SK-N-DZ (cell line): ENCODE data around the gene MMP25.
"Not testable (repeated sequence)": the region's sequence is repeated elsewhere in the genome, so short reads cannot be mapped to it uniquely, and the experiment has no call there.

Source experiments
- DNase-seq: peaks from one replicate; pipeline ENCODE4 v3.0.0-alpha.2; 2015; ENCODE audit warnings: low spot score

MMP25 gene

GRCh38 chr16:3054965-3055733 lies 8.8 kb downstream of the MMP25 start:
- no peak for DNase-seq

GRCh38 chr16:3055734-3056115 lies 9.4 kb downstream of the MMP25 start:
- DNase-seq: not testable (repeated sequence)

- no peak for DNase-seq
Measured at GRCh38 chr16:3056336-3057180, 10.2 kb downstream of the MMP25 start.

GRCh38 chr16:3057181-3058138 lies 11.1 kb downstream of the MMP25 start:
- no peak for DNase-seq

GRCh38 chr16:3058139-3059030 lies 12.0 kb downstream of the MMP25 start:
- DNase-seq: peak; percentile 54

- DNase-seq: peak; percentile 85
Measured at GRCh38 chr16:3059041-3059722, 12.8 kb downstream of the MMP25 start.

- DNase-seq: no peak
Measured at GRCh38 chr16:3059723-3060242, 13.4 kb downstream of the MMP25 start.

- no peak for DNase-seq
Measured at GRCh38 chr16:3060339-3061127, 14.2 kb downstream of the MMP25 start.

- no peak for DNase-seq
Measured at GRCh38 chr16:3062553-3062952, 16.2 kb downstream of the MMP25 start.

- DNase-seq: no peak
Measured at GRCh38 chr16:3063625-3064386, 17.4 kb downstream of the MMP25 start.

GRCh38 chr16:3065069-3065741 lies 18.8 kb downstream of the MMP25 start, which contains the start of gene IL32:
Gene IL32, plus strand, starts transcription at chr16:3065640. Its CDS starts 172 bp downstream, at chr16:3065812.
- no peak for DNase-seq

GRCh38 chr16:3065742-3066439 lies 19.5 kb downstream of the MMP25 start:
- no peak for DNase-seq

GRCh38 chr16:3066440-3066748 lies 20.0 kb downstream of the MMP25 start:
- no peak for DNase-seq

- DNase-seq: no peak
Measured at GRCh38 chr16:3068487-3068886, 22.1 kb downstream of the MMP25 start.

GRCh38 chr16:3069146-3069545 lies 22.8 kb downstream of the MMP25 start:
- DNase-seq: not testable (repeated sequence)

- no peak for DNase-seq
Measured at GRCh38 chr16:3070608-3071111, 24.3 kb downstream of the MMP25 start.

GRCh38 chr16:3071655-3072054 lies 25.3 kb downstream of the MMP25 start:
- DNase-seq: no peak
